Measurements from ENCODE around the gene PACSIN2. TPM values are rescaled to one million over a fixed set of nuclear protein-coding genes. Genes with fewer than 3 reads are reported as not detected.

Gene PACSIN2
- total RNA-seq, 1 donor from 2014 or later, result 56.6 TPM

- H3K36me3 Mint-ChIP-seq, result peaks cover 27% of the 10 kb centered on the region
- no peak for TF ChIP-seq CTCF (IDR thresholded peaks at IDR 0.05; ENCODE audit: unreplicated experiment)
- H3K9me3 Mint-ChIP-seq, result no peaks in the 10 kb centered on the region
- H3K27me3 Mint-ChIP-seq (ENCODE audit: low read depth), result no peaks in the 10 kb centered on the region
- DNase-seq (ENCODE audit: low spot score in 2 of 2, unreplicated experiment in 2 of 2), result no peak
- no peaks in the 10 kb centered on the region for H3K4me1 Mint-ChIP-seq
- H3K27ac Mint-ChIP-seq, result peak overlapping the region; percentile 18
- H3K4me3 Mint-ChIP-seq, result no peak overlapping the region
Measured at GRCh38 chr22:42887523-42888507, 127.1 kb downstream of the PACSIN2 start.

GRCh38 chr22:42887120-42887519 is 127.8 kb downstream of the PACSIN2 start:
- Mint-ChIP-seq H3K4me3 (no peak overlapping the region), H3K27me3 (ENCODE audit: low read depth) (no peaks in the 10 kb centered on the region), H3K4me1 (no peaks in the 10 kb centered on the region), H3K36me3 (peaks cover 28% of the 10 kb centered on the region), H3K27ac (no peak overlapping the region), H3K9me3 (no peaks in the 10 kb centered on the region)
- TF ChIP-seq CTCF (IDR thresholded peaks at IDR 0.05; ENCODE audit: unreplicated experiment), result no peak
- DNase-seq (ENCODE audit: low spot score in 2 of 2, unreplicated experiment in 2 of 2), result no peak

GRCh38 chr22:42885446-42885845 is 129.5 kb downstream of the PACSIN2 start:
- Mint-ChIP-seq H3K36me3 (peaks cover 21% of the 10 kb centered on the region), H3K4me1 (no peaks in the 10 kb centered on the region), H3K4me3 (no peak overlapping the region), H3K27ac (no peak overlapping the region), H3K27me3 (ENCODE audit: low read depth) (no peaks in the 10 kb centered on the region), H3K9me3 (no peaks in the 10 kb centered on the region)
- no peak for TF ChIP-seq CTCF (IDR thresholded peaks at IDR 0.05; ENCODE audit: unreplicated experiment)
- DNase-seq (ENCODE audit: low spot score in 2 of 2, unreplicated experiment in 2 of 2), result no peak

GRCh38 chr22:42884616-42885375 is 130.2 kb downstream of the PACSIN2 start:
- DNase-seq (ENCODE audit: low spot score in 2 of 2, unreplicated experiment in 2 of 2), result no peak
- Mint-ChIP-seq H3K4me3 (no peak overlapping the region), H3K27ac (no peak overlapping the region), H3K36me3 (peaks cover 21% of the 10 kb centered on the region), H3K4me1 (no peaks in the 10 kb centered on the region), H3K27me3 (ENCODE audit: low read depth) (no peaks in the 10 kb centered on the region), H3K9me3 (no peaks in the 10 kb centered on the region)
- no peak for TF ChIP-seq CTCF (IDR thresholded peaks at IDR 0.05; ENCODE audit: unreplicated experiment)

GRCh38 chr22:42883970-42884369 is 131.0 kb downstream of the PACSIN2 start:
- H3K4me1 Mint-ChIP-seq, result no peaks in the 10 kb centered on the region
- H3K27ac Mint-ChIP-seq, result no peak overlapping the region
- no peak overlapping the region for H3K4me3 Mint-ChIP-seq
- no peaks in the 10 kb centered on the region for H3K9me3 Mint-ChIP-seq
- no peak for DNase-seq (ENCODE audit: low spot score in 2 of 2, unreplicated experiment in 2 of 2)
- H3K27me3 Mint-ChIP-seq (ENCODE audit: low read depth), result no peaks in the 10 kb centered on the region
- H3K36me3 Mint-ChIP-seq, result peaks cover 17% of the 10 kb centered on the region
- no peak for TF ChIP-seq CTCF (IDR thresholded peaks at IDR 0.05; ENCODE audit: unreplicated experiment)

Measured in mesothelial cell of epicardium (in vitro differentiated cells).